ENCODE measurements around the gene PLXNA1. TPM values are rescaled to one million over a fixed set of nuclear protein-coding genes. Genes with fewer than 3 reads are reported as not detected.

Gene PLXNA1
- 8.7 and 12.1 TPM in 2 replicates for total RNA-seq (2014; rRNA removed; shearing (Covaris generic); ENCODE audit: low replicate concordance)

DNA sequence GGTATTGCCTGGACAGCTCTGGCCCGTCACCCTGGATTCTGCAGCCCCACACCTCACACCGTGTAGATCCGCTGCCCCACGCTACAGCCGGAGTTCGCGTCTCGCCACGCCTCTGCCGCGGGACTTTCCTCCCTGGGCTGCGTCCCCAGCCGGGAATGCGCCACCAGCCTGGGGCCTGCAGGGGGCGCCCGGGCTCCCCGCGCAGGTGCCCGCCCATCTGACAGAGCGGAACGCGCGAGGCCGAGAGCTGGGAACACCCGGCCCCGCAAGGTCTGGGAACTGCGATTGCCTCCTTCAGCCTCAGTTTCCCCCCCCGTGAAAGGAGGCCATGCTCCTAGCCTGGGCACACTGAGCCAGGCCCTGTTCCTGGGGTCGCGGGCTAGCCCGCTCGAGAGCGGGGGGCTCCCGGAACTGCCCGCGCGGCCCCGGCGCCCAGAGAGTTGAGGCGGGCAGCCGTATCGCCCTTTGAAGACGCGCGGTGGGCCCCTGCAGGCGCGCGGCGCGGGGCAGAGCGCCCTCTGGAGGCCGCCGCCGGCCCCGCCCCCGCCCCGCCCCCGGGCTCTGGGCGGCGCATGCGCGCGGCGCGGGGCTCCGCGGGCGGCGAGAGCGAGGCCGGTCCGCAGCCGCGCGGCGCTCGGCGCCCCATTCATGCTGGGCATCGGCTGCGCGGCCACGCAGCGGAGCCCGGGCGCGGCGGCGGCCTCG, at the start of gene PLXNA1:
TSS of gene PLXNA1 (plus strand) at position 645 of the 705 bp plus-strand sequence. CDS start 5,479 bp downstream, outside the sequence.
- in situ Hi-C loops (cut with HindIII; ENCODE audit: low pct_unique_long_range_greater_than_20kb, low sequenced_read_pairs), result no loop called here
- peak; percentile 82 for DNase-seq (ENCODE audit: low read depth)

DNA sequence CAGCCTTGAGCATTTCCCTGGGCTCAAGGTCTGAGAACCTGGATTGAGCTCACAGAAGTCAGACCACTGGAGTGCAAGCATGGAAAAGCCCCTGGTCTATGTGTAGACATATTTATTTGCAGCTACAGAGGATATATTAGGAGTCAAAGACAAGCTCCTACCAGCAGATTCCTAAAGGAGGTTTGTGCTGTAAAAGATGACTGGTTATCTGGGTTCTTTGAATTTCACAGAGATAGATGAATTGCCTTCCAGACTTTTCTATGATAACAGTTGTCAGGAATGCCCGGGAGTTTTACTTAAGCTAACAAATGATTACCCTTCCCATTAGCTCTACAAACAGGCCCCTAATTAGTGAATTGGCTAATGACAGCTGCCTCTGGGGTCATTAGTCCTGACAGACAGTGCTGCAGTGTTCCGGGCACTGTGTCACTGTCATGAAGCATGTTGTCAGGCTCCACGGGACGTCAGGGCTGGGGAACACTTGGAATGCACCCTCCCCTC, 48.8 kb upstream of the PLXNA1 start:
- in situ Hi-C loops (cut with HindIII; ENCODE audit: low pct_unique_long_range_greater_than_20kb, low sequenced_read_pairs), result no loop called here

DNA sequence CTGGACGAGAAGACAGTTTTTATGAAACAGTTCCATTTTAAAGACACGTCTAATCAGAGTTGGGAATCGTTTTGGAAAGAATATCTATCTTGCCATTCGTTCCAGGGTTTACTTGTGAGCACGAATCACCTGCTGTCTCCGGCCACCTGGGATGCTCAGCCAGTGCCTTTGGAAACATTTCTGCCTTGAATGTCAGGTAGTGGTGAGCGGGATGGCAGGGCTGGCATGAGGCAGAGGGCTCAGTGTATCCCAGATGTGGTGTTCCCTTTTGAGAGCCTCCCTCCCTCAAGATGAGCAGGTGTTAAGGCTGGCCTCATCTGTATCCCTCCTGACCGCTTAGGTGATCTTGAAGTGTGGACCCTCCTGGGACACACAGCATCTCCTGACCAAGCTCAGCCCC, 47.9 kb upstream of the PLXNA1 start:
- no peak for DNase-seq (ENCODE audit: low read depth)
- in situ Hi-C loops (cut with HindIII; ENCODE audit: low pct_unique_long_range_greater_than_20kb, low sequenced_read_pairs), result no loop called here

More for the DNA sequence above, 48.8 kb upstream of the PLXNA1 start:
- peak; percentile 68 for DNase-seq (ENCODE audit: low read depth)

DNA sequence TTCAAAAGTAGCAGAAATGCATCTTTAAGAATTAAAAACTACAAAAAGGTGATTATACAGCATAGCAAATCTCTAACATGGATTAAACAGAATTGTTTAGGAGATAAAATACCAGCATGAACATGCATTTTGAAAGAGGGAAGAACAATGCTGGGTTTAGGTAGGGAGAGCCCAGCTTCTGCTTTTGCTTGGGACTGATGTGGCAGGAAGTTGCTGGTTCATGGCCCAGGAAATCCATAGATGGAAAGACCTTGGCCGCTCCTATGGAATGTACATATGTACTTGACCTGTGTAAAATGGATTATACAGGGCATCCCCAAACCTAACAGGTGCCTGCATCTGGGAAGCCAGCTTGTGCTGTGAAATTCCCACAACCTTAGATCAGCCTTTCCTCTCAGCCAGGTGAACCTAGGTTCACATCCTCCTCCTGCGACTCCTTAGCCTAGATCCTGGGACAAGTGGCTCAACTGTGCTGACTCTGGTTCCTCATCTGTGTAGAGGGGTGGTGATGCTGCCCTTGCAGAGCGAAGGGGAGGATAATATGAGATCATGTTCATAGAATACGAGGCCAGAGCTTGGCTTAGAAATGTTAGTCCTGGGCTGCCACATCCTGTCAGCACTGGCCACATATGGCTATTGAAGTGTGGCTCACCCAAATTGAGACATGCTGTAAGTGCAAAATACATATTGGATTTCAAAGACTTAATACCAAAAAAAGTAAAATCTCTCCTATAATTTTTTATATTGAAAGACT, 47.0 kb upstream of the PLXNA1 start:
- in situ Hi-C loops (cut with HindIII; ENCODE audit: low pct_unique_long_range_greater_than_20kb, low sequenced_read_pairs), result no loop called here
- DNase-seq (ENCODE audit: low read depth), result no peak

DNA sequence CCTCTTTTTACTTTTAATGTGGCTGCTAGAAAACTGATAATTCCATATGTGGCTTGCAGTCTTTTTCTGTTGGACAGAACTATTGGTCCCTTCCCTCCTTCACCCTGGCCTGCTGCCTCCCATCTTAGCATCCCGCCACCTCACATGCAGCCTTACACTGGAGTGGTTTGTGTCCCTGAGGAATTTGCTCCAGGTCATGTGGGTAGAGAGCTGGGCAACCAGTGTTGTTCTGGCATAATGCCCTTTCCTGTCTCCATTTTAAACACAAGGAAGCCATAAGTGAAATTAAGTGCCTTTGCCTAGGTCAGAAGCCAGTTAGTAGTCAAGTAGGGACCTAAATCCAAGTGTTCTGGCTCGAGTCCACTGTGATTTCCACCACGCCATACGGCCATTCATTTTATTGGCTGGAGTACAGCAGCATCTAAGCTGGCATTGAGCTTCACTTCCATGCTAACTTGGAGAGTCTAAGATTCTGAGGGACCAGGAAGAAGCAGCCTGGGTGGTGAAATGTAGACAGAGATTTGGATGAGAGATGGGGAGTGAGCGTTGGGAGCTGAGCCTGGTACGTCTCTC, 46.0 kb upstream of the PLXNA1 start:
- in situ Hi-C loops (cut with HindIII; ENCODE audit: low pct_unique_long_range_greater_than_20kb, low sequenced_read_pairs), result no loop called here
- no peak for DNase-seq (ENCODE audit: low read depth)

DNA sequence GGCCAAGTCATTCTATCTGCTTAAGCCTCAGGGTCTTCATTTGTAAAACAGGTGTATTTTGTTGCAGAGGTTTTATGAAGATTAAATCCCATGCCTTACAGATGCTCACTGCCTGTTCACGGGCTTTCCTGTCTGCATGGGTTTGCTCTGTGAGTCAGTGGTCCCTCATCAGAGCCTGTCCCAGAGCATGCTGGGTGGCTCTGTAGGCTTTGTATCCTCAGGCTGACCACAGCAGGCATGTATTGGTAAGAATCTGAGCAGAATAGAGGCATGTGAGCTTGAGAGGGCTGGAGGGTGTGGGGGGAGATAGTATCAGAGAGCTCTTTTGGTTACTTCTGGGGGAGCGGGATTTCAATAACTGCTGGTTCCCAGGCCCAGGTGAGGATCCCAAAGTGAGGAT, 45.4 kb upstream of the PLXNA1 start:
- DNase-seq (ENCODE audit: low read depth), result no peak
- in situ Hi-C loops (cut with HindIII; ENCODE audit: low pct_unique_long_range_greater_than_20kb, low sequenced_read_pairs), result no loop called here

DNA sequence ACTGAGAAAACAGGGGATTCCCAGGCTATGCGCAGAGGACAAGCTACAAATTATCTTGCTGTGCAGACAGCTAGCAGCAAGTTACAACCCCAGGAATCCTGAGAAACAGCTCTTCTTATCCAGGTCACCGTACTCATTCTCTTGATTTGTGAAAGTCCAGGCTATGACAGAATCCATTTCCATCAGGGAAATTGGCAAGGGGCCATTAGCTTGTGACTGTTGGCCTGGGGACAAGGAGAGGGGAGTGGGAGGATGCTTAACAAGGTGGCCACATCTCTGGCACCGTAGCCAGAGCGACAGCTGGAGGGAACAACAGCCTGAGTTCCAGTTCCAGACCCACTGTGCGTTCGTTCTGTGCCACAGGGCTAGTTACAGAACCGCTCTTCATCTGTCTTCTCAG, 44.9 kb upstream of the PLXNA1 start:
- peak; percentile 23 for DNase-seq (ENCODE audit: low read depth)

DNA sequence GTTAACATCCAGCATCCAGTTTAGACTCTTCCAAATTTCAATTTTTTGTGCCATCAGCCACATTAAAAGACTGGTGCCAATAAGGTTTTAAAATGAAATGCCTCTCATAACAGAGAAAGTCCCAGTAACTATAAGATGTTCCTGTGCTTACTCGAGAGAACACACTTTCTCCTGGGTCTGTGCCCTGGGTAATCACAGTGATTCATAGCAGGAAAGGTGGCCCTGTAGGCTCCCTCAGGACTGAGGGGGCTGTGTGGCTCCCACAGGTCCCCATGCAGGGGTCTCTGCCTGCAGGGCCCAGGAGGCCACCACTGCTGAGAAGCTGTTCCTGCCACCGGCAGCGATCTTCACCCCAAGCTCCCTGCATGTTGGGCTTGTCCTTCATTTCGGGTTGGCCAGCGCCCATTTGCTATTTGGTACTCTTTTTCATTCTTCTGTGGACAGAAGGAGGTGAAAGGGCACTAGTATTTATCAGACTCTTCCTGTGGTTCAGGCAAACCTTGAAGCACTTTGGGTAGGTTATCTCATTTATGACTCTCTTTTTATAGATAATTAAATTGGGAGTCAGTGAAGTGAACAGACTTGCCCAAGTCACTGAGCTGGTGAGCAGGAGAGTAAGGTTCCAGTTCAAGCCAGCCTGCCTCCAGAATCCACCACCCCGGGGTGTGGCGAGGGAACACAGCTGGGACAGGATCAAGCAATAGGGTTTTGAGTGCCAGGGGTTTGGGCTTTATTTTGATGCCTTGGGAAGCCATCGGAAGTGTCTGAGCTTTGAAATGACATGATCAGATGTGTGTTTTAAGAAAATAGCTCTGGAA, 44.2 kb upstream of the PLXNA1 start:
- DNase-seq (ENCODE audit: low read depth), result no peak
- in situ Hi-C loops (cut with HindIII; ENCODE audit: low pct_unique_long_range_greater_than_20kb, low sequenced_read_pairs), result no loop called here

More for the DNA sequence above, 44.9 kb upstream of the PLXNA1 start:
- in situ Hi-C loops (cut with HindIII; ENCODE audit: low pct_unique_long_range_greater_than_20kb, low sequenced_read_pairs), result no loop called here

DNA sequence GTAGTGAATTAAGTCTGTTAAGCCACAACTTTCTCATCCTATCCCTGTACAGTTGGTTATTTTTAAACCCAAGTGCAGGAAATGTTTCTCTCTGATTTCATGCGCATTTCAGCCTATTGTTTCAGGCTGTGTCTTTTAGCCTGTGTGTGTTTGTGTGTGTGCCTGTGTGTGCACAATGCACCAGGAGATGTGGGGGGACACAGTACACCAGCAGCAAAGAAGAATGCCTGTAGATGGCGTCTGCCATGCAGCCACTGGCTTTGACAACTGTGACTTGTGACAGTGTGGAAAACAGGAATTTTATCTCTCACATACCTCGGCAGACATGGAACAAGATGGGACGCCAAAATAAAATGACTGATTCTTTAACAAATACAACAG, 43.6 kb upstream of the PLXNA1 start:
- DNase-seq (ENCODE audit: low read depth), result no peak
- in situ Hi-C loops (cut with HindIII; ENCODE audit: low pct_unique_long_range_greater_than_20kb, low sequenced_read_pairs), result no loop called here

DNA sequence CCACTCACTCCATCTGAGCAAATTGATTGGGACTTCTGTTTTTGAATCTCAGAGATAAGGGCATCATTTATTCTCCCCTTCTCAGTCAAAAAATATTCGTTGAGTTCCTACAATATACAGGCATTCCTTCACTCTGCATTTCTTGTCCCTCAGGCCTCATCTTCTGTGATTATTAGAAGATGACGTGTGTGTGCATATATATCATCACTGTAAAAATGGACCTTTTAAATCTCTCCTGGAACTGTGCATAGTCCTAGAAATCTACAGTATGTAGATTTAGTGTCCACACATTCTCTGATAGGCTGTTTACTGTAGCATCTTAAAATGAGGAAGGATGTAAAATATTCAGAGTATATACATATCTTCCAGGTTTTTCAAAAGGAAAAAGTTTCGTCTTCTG, 43.2 kb upstream of the PLXNA1 start:
- in situ Hi-C loops (cut with HindIII; ENCODE audit: low pct_unique_long_range_greater_than_20kb, low sequenced_read_pairs), result no loop called here
- DNase-seq (ENCODE audit: low read depth), result no peak

DNA sequence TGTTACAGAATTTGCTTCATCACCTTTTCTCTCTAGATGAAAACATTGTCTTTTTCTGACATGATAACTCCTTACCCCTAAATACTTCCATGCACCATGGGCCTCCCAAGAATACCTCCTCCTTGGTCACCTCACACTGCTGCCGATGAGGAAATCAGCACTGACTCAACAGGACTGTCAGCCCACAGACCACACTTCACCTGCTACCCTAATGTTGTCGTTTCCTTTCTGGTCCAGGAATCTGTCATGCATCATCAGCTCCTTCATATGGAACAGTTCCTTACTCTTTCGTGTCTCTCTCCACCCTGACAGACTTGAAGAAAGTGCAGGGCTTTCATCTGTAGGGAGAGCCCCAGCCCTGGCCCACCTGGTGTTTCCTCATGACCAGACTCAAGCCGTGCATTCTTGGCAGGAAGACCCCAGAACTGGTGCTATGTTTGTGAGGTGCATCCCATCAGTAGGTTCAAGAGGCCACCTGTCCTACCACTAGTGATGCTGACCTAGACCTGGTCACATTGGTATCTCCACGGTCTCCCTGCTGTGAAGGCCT, 41.1 kb upstream of the PLXNA1 start:
- peak; percentile 26 for DNase-seq (ENCODE audit: low read depth)
- in situ Hi-C loops (cut with HindIII; ENCODE audit: low pct_unique_long_range_greater_than_20kb, low sequenced_read_pairs), result no loop called here

DNA sequence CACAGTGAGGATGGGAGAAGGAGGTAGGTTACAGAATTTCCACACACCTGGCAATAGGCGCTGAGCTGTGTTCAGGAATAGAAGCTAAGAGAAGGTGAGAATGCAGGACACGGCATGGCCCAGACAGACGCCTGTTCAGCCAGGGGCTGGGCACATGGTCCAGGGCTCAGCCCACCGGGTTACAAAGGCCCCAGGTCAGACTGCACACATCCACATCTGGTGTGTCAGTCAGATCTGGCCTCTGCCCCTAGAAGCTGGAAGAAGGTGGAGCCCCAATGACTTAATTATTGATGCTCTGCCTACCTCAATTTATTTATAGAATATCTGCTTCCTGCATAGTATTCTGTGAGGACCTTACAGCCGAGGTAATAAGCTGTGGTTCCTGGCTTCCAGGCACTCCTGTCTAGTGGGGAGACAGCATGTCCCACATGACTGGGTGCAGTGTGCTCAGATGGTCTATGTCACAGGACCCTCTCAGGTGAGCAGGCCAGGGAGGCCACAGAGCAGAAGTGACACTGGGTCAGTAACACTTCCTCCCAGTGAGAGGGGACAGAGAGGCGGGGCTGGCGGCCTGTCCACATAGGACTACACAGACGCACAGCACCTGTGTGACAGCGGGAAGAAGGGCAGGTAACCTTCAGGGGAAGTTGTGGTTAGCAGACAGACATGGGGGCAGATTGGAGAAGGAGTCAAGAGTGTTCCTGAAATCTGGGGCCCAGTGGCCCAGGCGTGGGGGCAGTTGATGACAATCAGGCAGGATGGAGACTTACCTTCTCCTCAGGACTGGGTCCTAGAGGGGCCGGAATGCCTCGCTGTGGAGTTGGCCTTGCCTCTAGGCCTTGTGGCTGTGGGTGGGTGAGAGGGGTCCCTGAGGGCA, 38.6 kb upstream of the PLXNA1 start:
- no peak for DNase-seq (ENCODE audit: low read depth)
- in situ Hi-C loops (cut with HindIII; ENCODE audit: low pct_unique_long_range_greater_than_20kb, low sequenced_read_pairs), result no loop called here

DNA sequence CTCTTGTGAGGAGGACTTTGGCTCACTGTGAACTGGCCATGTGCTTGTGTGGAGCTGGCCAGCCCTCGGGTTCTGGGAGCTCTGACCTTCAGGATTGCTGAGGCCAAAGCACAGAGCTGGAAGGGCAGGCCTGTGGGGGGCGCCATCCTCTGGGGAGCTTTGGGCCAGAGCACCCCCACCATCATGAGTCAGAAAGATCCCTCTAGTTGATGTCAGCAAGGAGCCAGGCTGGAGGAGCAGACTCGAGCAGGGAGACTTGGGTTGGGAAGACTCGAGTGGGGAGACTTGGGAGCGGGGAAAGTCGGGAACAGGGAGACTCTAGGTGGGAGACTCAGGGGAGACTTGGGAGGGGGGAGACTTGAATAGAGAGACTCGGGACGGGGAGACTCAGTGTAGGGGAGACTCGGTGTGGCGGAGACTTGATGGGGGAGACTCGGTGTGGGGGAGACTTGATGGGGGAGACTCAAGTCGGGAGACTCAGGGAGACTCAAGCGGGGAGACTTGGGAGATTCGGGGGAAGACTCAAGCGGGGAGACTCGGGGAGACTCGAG, 37.7 kb upstream of the PLXNA1 start:
- DNase-seq (ENCODE audit: low read depth), result no peak
- in situ Hi-C loops (cut with HindIII; ENCODE audit: low pct_unique_long_range_greater_than_20kb, low sequenced_read_pairs), result no loop called here

DNA sequence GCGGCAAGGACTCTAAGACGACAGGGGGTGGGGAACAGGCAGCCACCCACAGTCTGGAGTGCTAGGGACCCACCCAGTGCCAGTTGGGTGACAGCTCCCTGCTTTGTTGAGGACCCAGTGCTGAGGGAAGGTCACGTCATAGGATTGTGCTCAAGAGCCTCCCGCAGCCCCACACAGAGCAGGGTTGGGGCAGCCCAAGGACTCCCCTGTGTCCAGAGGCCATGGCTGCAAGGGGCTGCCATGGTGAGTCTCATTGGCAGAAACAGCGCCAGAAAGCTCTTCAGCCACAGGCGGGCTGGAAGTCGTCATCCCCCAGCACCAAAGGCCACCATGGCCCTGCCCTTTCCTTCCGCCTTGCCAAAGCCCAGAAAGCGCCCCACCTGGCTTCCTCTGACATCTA, 37.0 kb upstream of the PLXNA1 start:
- DNase-seq (ENCODE audit: low read depth), result no peak
- in situ Hi-C loops (cut with HindIII; ENCODE audit: low pct_unique_long_range_greater_than_20kb, low sequenced_read_pairs), result no loop called here

DNA sequence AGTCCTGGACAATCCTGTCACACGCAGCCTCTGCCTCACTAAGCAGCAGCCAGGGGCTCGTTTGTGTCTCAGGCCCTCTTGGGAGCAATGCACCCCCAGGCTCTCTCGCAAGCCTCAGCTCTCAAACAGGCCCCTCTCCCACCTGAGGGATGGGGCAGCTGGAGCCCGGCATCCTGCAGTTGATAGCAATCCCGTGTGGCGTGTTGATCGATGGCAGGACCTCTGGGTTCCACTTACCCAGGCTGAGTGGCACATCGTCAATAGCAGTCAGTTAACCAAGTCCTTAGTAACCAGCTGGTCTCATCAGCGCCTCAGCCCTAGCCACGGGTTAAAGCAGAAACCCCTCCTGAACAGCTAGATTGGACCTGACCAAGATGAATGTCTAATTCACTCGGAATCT, 36.5 kb upstream of the PLXNA1 start:
- DNase-seq (ENCODE audit: low read depth), result no peak
- in situ Hi-C loops (cut with HindIII; ENCODE audit: low pct_unique_long_range_greater_than_20kb, low sequenced_read_pairs), result no loop called here

DNA sequence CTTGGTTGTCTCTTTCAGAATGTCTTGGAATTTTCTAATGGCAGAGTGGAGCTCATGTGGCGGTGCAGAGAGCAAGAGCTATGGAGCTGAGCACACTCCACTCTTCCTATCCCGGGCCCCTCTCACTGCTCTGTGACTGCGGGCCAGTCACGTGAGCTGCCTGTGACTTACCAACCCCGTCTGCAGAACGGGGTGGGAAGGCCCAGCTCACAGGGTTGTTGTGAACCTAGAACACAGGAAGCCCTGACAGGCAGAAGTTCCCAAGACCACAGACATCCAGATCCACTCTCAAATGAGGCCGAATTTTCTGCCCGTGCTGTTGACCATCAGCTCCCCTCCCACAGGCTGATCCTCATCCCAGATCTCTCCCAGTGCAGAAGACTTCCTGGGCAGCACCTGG, 35.5 kb upstream of the PLXNA1 start:
- in situ Hi-C loops (cut with HindIII; ENCODE audit: low pct_unique_long_range_greater_than_20kb, low sequenced_read_pairs), result no loop called here
- DNase-seq (ENCODE audit: low read depth), result no peak

DNA sequence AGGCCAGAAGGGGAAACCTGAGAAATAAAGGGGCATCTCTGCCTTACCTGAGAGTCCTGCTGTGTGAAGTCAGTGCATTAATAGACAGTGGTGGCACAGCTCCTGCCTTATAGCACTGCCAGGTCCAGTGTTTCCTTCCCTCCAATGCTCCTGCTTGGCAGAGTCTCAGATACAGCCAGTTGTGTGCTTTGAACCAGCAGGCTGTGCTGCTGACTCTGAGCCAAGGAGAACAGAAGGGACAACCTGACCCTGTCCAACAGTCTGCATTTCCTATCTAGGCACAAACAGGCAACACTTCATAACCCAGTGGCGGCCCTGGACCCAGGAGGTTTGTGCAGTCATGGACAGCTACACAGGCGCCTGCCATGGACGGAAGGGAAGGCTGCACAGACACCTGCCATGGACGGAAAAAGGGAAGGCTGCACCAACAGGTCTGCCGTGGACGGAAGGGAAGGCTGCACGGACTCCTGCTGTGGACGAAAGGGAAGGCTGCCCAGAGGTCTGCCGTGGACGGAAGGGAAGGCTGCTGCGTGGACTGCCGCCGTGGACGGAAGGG, 33.9 kb upstream of the PLXNA1 start:
- DNase-seq (ENCODE audit: low read depth), result no peak
- in situ Hi-C loops (cut with HindIII; ENCODE audit: low pct_unique_long_range_greater_than_20kb, low sequenced_read_pairs), result no loop called here
